GM12874 (cell line): ENCODE measurements around the gene TK1.

Experiments used
- CTCF ChIP-seq: IDR thresholded peaks from 2 replicates; pipeline ENCODE4 v1.5.1; 2011; ENCODE audit warnings: low read depth, mild to moderate bottlenecking, control low read depth, low read length, moderate library complexity; ENCODE audit not compliant: insufficient read depth

The TK1 gene

GRCh38 chr17:78137392-78138203 lies 49.3 kb downstream of the TK1 start:
- peak; percentile 81 for TF ChIP-seq CTCF

GRCh38 chr17:78135858-78136500 lies 50.9 kb downstream of the TK1 start:
- TF ChIP-seq CTCF: no peak

- TF ChIP-seq CTCF: no peak
Observed at GRCh38 chr17:78134899-78135385, 51.9 kb downstream of the TK1 start.

- TF ChIP-seq CTCF: peak; percentile 81
Observed at GRCh38 chr17:78133971-78134898, 52.6 kb downstream of the TK1 start.

- TF ChIP-seq CTCF: no peak
Observed at GRCh38 chr17:78133179-78133951, 53.5 kb downstream of the TK1 start.

GRCh38 chr17:78132767-78133178 lies 54.1 kb downstream of the TK1 start:
- TF ChIP-seq CTCF: no peak
